Measurements from ENCODE around the gene PTGFR.

PTGFR gene

GRCh38 chr1:78490861-78491450 is at the start of gene PTGFR:
TSS of gene PTGFR (plus strand) at chr1:78490974. CDS start at chr1:78492744, 1,770 bp downstream.
- DNase-seq (ENCODE audit: low read depth), result peak; percentile 28

- peak; percentile 51 for DNase-seq (ENCODE audit: low read depth)
These were observed 48.9 kb upstream of the PTGFR start for GRCh38 chr1:78441921-78442320.

- no peak for DNase-seq (ENCODE audit: low read depth)
These were observed 43.7 kb upstream of the PTGFR start for GRCh38 chr1:78447086-78447485.

- no peak for DNase-seq (ENCODE audit: low read depth)
These were observed 26.3 kb upstream of the PTGFR start for GRCh38 chr1:78464449-78464891.

GRCh38 chr1:78465143-78465542 is 25.6 kb upstream of the PTGFR start:
- DNase-seq (ENCODE audit: low read depth), result no peak

- DNase-seq (ENCODE audit: low read depth), result no peak
These were observed 22.3 kb upstream of the PTGFR start for GRCh38 chr1:78468521-78468920.

- no peak for DNase-seq (ENCODE audit: low read depth)
These were observed 21.2 kb upstream of the PTGFR start for GRCh38 chr1:78469576-78469975.

GRCh38 chr1:78471890-78472620 is 18.7 kb upstream of the PTGFR start:
- DNase-seq (ENCODE audit: low read depth), result no peak

- DNase-seq (ENCODE audit: low read depth), result no peak
These were observed 17.8 kb upstream of the PTGFR start for GRCh38 chr1:78472851-78473496.

GRCh38 chr1:78474092-78474491 is 16.7 kb upstream of the PTGFR start:
- DNase-seq (ENCODE audit: low read depth), result no peak

- peak; percentile 28 for DNase-seq (ENCODE audit: low read depth)
These were observed 14.7 kb upstream of the PTGFR start for GRCh38 chr1:78475888-78476610.

GRCh38 chr1:78483903-78484302 is 6.9 kb upstream of the PTGFR start:
- DNase-seq (ENCODE audit: low read depth), result peak; percentile 26

GRCh38 chr1:78491451-78492071 is 787 bp downstream of the PTGFR start:
- DNase-seq (ENCODE audit: low read depth), result peak; percentile 61

- peak; percentile 18 for DNase-seq (ENCODE audit: low read depth)
These were observed 1.7 kb downstream of the PTGFR start for GRCh38 chr1:78492386-78492950.

GRCh38 chr1:78493451-78493850 is 2.7 kb downstream of the PTGFR start:
- DNase-seq (ENCODE audit: low read depth), result no peak

- DNase-seq (ENCODE audit: low read depth), result no peak
These were observed 6.4 kb downstream of the PTGFR start for GRCh38 chr1:78497201-78497600.

GRCh38 chr1:78500529-78500928 is 9.8 kb downstream of the PTGFR start:
- DNase-seq (ENCODE audit: low read depth), result no peak

- DNase-seq (ENCODE audit: low read depth), result no peak
These were observed 10.4 kb downstream of the PTGFR start for GRCh38 chr1:78501203-78501602.

- DNase-seq (ENCODE audit: low read depth), result no peak
These were observed 20.6 kb downstream of the PTGFR start for GRCh38 chr1:78511334-78511733.

GRCh38 chr1:78516716-78517115 is 25.9 kb downstream of the PTGFR start:
- DNase-seq (ENCODE audit: low read depth), result no peak

GRCh38 chr1:78519446-78519845 is 28.7 kb downstream of the PTGFR start:
- no peak for DNase-seq (ENCODE audit: low read depth)

- DNase-seq (ENCODE audit: low read depth), result no peak
These were observed 29.4 kb downstream of the PTGFR start for GRCh38 chr1:78520216-78520615.

Data from GM04504 (cell line).